ENCODE results near the gene SERPINA10.
"Not testable (repeated sequence)": the region's sequence is repeated elsewhere in the genome, so short reads cannot be mapped to it uniquely, and the experiment has no call there.

Gene SERPINA10

DNA sequence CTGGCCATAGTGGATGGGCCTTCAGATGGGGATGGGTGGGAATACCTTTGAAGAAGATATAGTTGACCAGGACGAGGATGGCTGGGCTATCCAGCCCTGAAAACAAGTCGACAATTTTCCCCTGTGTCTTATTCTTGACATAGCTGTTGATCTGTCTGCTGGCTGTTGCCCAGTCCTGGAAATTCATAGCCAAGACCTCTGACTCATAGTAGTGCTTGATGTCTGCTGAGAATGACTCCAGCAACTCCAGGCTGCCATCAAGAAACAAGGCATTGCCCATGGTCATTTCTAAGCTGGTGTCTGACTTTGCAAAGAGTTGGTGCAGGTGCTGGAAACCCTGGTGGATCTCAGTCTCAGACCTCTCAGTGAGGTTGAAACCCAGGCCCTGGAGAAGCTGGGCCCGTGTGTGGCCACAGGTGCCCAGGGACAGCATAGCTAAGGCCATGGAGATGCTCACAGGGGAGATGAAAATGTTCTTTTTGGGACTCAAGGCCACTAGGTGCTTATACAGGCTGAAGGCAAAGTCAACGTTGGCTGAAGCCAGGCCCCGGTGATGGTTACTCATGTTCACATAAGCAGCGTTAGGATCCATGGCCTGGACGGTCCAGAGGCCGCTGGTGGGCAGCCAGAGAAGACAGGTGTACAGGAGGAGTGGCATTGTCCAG is 21.1 kb upstream of the SERPINA10 start:
- no peak for DNase-seq (ENCODE audit: low read depth)

DNA sequence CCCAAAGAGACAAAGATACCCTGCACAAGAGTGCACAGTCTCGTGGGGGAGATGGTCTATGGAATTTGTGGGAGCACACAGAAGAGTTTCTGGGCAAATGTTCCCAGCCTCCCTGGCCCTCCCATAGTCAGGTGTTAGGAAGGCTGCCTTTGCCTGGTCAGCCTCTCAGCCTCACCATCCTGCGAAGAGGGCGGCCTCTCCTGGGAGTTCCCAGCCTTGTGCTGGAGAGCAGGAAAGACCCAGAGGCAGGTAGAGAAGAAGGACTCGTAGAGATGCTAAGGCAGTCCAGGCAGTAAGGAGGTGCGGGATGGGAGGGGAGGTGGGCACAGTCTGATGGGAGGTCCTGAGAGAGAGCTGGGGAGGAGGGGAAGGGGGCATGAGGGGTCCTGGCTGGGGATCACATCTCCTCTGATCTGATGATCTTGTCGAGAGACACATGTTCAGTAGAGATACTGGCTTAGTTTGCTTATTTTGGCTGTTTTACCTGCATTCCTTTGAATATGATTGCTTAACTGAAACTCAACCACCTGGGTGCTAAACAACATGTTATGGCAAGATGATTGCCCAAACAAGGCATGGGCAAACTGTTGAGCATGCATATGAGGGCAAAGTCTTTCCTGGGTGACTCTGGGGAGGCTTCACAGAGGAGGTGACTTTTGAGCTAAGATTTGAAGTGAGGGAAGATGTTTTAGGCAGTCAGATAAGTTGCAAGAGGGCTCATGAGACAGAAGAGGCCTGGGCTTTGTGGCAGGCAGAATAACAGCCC is 19.6 kb upstream of the SERPINA10 start:
- no peak for DNase-seq (ENCODE audit: low read depth)

DNA sequence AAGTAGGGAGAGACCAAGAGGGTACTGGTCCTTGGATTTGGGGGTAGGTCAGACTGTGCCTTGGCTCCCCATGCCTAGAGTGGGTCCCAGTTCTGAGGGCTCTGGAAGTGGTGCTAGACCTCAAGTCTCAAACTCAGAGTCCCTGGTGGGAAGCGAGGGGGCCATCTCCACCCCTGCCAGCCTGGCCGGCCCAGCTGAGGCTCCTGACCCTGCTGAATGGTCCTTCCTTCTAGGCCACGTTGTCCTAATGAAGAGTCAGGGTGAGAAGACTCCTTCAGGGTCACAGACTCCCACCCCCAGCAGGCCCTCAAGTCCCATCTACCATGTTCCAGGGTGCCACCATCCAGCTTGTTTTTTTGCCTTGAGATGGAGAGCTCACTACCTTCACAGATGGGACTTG is 17.2 kb upstream of the SERPINA10 start:
- DNase-seq (ENCODE audit: low read depth): no peak

DNA sequence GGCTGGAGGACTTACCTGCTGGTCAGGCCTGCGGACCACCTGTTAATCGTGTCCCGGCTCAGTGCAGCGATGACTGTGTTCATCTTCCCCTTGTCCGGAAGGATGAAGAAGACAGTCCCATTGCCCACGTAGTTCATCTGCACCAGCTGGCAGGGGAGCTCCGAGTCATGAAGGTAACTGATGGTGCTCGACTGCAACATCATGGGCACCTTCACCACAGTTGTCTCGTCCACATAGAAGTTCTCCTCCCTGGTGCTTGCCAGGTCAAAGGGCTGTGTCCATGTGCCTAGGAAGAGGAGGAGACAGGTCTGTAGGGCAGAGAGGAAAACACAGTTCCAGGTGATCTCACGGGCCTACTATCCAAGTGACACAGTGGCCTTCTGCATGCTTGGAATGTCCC is 16.7 kb upstream of the SERPINA10 start:
- DNase-seq (ENCODE audit: low read depth): no peak

DNA sequence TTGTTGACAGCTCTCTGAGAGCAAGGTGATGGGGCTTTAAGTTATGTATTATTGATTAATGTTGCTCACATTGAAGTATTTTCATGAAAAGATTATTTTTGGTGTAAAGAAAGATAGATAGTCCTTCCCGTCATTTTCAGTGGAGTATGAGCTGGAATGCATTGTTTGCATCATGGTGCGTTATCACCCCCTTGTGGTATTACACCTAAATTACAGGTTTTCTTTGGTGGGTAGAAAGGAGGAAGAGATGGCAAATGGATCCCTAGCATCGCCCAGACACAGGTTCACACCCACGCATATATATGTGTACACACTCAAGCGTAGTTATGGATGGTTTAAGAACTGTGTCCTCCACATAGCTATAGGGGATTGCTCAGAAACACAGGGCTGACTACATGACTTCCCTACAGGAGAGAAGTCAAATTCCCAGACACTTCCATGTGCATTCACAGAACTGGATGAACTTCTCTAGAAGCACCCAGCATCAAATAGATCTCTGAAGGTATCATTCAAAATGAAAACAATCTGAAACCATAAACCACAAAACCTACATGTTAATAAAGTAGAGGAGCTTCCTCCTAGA is 14.4 kb upstream of the SERPINA10 start:
- DNase-seq (ENCODE audit: low read depth): no peak

DNA sequence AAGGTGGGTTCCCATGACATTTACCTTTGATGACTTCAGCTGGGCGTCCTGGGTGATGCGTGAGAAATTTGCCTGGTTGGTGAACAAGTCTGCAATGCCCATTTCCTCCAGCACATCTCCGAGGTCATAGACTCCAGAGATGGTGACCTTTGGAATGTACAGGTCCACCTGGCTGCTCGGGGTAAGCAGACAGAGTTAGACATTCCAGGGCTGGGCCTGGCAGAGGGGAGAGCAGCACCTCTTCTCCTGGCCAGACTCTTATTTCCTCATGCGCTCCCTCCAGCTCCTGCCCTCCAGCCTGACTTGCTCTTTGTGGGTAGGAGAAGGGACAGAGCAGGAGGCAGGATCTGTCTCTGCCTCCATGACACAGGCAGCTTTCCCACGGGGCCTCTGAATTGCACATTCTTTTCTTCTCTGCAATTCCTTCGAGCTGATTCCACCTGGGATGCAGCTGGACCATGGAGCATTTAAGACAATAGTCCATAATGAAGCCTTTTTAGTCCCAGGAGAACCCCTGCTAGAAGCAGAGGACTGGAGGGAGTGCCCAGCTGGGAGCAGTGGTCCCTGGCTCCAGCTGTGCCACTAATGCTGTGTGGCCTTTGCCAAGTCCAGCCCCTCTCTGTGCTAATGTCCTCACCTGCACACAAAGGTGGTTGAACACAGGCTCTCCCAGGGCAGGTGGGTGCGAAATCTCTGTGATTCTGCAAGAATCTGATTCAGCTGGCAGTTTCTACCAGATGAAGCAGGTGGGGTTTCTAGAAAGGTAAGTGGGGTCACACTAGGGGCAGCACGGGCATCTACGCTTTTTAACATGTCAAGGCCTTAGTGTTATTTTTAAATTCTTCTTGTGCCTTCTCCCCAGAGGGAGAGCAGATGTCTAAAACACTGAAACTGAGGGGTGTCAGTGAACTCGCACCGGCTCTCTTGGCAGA is 13.2 kb upstream of the SERPINA10 start:
- no peak for DNase-seq (ENCODE audit: low read depth)

DNA sequence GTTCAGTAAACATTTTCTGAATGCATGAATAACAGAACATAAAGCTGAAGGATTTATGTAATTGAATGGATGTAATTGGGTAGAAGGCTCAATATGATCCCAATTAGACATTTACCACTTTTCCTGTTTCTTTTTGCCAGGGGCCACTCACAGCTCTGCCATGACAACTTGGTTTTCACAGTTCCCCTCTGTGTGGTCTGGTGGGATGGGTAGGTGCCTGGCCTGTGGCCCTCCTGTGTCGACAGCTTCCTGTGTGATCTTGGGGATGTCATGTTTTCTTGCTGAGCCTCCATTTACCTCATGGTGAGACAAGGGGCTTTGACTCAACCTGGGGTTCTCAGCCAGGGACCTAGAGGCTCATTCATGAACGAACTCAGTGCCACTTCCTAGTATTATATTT is 12.6 kb upstream of the SERPINA10 start:
- DNase-seq (ENCODE audit: low read depth): no peak

DNA sequence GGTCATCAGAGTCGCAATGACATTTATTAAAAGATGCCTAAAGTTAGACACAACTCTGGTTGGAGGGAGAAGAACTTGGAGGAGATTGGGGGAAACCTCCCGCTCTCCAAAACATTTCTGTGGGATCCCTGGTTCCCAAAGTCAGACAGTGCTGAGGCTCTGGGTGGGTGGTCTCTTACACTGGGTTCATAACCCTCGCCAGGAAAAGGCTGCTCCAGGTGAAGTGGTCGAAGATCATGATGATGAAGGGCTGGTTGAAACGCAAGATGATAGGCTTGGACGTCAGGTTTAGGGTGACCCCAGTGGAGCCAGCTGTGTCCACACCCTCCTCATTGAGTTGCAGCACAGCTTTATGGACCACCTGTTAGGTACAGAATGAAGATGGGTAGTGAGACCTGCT is 11.2 kb upstream of the SERPINA10 start:
- no peak for DNase-seq (ENCODE audit: low read depth)

DNA sequence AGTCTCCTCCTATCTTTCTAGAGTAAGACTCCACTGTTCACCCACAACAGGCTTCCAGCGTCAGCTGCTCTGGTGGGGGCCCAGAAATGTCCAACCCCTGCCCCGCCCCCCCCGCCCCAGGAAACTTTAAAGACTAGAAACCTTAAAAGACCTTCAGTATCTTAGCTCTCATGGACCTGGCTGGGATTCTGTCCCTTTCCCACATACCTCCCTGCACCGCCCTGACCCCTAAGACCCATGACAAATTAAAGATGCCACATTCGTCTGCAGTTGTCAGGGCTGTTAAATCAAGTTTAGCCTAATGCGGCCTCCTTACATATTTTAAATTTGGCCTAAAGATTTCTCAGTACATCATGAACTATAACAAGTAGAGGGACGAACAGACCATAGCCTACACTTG is 10.0 kb upstream of the SERPINA10 start:
- DNase-seq (ENCODE audit: low read depth): no peak

DNA sequence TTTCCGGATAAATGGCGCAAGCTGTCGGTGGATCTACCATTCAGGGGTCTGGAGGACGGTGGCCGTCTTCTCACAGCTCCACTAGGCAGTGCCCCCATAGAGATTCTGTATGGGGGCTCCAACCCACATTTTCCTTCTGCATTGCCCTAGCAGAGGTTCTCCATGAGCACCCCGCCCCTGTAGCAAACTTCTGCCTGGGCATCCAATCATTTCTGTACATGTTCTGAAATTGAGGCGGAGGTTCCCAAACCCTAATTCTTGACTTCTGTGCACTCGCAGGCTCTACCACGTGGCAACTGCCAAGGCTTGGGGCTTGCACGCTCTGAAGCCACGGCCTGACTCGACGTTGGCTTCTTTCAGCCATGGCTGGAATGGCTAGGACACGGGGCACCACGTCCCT is 5.1 kb upstream of the SERPINA10 start:
- DNase-seq (ENCODE audit: low read depth): no peak

DNA sequence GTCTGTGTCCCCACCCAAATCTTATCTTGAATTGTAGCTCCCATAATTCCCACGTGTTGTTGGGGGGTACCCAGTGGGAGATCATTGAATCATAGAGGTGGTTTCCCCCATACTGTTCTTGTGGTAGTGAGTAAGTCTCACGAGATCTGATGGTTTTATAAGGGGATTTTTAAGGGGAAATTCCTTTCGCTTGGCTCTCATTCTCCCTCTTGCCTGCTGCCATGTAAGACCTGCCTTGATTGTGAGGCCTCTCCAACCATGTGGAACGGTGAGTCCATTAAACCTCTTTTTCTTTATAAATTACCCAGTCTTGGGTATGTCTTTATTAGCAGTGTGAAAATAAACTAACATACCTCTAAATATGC is 3.1 kb upstream of the SERPINA10 start:
- not testable (repeated sequence) for DNase-seq (ENCODE audit: low read depth)

DNA sequence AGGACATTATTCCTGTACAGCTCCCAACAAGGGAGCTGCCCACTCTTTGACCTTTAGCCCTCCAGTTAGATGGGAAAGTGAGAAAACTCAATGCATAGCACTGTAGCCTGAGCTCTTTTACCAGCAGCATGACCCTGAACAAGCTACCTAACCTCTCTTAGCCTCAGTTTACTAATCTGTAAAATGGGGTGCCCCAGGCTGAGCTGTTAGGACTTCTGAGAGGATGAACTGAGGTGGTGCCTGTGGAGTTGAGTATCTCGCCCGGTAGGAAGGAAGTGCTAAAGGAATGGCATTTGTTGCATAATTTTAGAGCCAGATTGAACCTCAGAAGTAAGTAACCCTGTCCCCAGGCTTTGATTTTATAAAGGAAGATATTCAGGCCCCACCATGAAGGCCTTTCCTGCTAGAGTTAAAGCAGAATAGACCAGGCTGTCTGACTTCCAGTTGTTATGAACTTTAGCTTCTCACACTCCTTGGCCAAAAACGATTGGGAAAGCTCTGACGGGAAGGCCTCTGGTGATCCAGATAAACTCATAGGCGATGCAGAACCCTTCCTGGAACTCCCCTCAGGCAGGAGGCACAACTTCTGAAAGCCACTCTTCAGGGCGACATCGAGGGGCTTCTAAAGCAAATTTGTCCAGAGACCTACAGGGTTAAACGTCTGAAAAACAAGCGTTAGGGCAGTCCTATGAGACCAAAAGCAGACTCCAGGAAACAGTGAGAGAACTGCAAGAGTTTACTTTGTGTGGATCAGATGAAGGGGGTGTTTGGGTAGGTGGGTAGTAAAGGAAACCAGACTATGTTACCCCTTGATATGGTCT is 2.5 kb upstream of the SERPINA10 start:
- DNase-seq (ENCODE audit: low read depth): no peak

DNA sequence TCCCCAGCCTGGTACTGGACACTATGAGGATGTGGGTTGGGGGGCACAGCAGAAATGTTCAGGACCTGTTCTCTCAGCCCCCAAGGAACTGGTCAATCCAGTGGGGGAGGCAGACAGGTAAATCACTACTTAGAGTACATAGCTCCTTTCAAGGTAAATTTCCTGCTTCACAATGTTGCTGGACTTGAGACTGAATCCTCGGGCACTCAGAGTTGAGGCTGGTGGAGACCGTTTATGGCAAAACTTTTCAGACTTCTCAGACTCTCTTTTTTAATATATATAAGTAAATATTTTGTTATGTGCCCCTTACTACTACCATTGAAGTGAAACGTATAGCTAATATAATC is 483 bp upstream of the SERPINA10 start:
- no peak for DNase-seq (ENCODE audit: low read depth)

DNA sequence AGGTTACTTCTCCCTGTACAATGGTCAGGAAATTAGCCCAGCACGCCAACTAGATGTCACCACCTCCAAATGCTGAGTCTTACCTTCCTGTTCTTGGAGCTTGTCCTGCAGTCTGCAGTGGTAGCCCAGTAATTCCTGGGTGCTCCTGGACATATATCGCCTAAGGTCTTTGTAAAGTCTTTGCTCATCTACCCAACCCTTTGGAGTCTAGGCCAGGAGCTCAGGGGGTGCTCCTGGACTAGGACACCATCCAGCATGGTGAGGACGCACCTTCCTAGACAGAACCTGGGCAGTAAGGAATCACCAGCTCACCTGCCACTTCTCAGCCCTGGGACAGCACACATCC is 569 bp downstream of the SERPINA10 start:
- DNase-seq (ENCODE audit: low read depth): no peak

DNA sequence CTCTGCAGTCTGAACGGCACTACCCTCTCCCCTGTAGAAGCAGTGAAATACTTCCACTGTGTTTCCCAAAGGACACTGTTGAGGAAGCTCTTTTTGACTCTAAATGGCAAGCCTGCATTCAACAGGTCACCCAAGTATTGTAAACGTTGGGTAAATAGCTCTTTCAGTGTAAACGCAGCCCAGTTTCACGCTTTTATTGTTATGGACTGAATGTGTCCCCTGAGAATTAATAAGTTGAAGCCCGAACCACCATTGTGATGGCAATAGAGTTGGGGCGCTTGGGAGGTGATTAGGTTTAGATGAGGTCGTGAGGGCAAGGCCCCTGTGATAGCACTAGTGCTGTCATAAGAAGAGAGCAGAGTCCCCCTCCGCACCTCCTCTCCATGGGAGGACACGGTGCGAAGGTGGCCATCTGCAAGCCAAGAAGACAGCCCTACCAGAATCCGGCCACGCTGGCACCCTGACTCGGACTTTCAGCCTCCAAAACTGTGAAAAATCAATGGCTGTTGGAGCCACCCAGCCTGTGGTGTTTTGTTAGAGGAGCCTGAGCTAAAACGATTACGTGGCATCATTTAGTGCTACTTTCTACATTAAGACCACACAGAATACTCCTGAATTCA is 1.1 kb downstream of the SERPINA10 start:
- DNase-seq (ENCODE audit: low read depth): no peak

DNA sequence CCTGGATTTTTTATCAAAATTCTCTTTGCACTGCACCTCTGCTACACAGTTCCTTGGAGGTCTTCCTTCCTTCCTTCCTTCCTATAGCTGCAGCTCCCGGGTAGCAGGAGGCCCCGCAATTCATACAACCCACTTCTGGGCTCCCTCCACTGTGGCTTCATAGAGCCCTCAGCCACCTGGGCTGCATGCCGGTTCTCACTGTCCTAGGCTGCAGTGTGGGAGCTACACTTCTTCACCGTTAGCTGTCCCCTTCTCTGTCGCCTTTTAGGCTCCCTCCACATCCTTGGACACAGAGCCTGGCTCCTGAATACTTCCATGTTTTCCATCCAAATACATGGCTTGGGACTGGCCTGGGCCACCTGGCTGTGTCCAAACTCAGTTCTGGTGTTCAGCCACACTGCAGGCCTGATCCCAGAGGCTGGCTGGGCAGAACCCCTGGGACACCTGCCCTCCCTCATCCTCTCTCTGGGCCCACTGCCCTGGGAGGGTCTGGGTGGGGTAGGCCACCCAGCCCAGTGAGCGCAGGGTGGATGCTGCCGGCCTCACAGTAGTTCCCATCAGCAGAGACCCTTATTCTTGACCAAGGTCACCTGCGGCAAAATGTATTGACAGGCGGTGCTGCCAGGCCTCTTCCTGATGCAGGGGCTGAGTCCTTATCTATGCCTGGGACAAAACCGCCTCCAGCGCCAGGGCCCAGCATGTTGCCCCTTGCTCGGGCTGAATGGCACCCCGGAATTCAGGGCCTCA is 1.7 kb downstream of the SERPINA10 start:
- no peak for DNase-seq (ENCODE audit: low read depth)

DNA sequence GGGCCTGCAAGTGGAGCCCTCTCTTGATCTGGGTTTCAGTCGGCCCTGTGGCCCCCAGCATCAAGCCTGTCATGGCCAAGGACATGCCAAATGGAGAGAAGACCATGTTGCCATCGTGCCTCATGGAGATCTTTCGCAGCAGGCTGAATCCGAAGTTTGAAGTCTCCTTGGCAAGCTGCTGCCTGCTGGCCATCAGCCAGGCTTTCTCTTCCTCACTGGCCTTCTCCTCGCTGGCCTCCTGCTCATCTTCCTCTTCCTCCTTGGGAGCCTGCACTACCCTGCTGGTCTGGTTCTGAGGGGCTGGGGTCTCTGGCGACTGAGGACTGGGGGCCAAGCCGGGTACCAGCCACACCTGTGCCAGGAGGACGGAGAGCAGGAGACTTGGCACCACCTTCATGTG is 2.9 kb downstream of the SERPINA10 start:
- no peak for DNase-seq (ENCODE audit: low read depth)

DNA sequence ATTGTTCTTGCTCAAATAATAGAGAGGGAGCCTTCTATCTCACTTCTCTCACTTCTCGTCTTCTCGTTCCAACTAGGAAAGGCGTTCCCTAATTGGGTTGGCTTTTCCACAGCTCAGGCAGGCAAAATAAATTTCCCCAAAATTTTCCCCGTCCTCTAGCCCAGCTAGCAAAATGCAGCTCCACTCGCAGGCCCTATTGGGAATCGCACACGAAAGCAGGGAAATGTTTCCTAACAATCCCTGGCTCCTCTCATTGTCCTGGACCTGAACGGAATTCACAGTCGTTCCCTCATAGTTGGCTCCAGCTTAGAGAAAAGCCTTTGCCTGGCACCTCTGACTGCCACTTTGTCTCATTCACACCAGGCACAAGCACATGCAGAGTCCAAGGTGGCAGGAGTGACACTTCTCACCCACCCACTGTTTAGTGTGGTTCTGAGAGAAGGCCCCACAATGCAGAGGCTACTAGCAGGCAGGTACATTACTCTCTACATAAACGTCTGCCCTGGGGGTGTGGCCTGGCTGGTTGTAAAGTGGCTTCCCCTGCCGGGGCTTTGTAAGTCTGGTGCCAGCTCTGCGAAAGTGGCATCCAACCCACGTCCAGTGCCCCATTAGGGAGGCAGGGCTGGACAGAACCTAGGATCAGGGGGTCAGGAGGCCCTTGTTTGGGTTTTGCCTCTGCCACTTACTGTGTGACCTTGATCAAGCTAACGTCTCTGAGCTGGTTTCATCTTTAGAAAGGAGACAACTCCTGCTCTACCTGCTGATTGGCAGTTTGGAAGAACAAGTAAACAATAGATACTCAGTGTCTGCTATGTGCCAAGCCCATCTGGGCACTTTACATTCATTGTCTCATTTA is 4.2 kb downstream of the SERPINA10 start:
- no peak for DNase-seq (ENCODE audit: low read depth)

DNA sequence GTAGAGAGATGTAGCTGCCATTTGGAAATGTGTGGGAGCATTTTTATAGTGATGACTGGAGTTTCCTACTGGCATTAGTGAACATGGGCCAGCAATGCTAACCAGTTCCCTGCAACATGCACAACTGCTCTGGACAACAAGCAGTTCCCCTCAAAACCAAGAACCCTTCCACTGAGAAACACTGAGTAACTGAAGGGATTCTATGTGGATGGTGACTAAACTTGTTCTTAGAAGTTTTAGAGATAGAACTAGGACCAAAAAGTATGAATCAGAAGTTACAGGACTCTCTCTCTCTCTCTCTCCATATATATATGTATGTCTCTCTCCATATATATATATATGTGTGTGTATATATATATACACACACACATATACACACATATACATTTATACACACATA is 7.9 kb downstream of the SERPINA10 start:
- no peak for DNase-seq (ENCODE audit: low read depth)

DNA sequence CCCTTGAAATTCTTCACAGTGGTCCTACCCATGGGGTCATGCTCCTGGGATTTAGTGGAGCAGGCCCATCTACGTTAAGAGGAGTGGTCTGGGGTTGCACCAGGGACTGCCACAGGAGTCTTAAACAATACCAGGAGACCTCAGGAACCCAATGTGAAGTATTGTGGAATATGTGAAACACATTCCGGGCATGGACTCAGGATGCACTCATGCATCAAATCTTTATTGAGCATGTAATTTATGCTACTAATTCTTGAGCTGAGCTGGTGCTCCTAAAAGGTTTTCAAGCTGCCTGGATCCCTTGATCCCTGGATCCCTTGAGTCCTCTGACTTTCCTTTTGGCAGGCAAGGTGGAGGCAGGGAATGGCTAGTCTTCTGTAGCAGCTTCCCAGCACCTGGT is 8.8 kb downstream of the SERPINA10 start:
- DNase-seq (ENCODE audit: low read depth): no peak

All from activated gamma-delta T cell treated with anti-CD3 and anti-CD28 coated beads, Interleukin-2, amount 50 U/mL, for 16 hours (primary cell).